Measurements from ENCODE around the gene EXT2.

DNA sequence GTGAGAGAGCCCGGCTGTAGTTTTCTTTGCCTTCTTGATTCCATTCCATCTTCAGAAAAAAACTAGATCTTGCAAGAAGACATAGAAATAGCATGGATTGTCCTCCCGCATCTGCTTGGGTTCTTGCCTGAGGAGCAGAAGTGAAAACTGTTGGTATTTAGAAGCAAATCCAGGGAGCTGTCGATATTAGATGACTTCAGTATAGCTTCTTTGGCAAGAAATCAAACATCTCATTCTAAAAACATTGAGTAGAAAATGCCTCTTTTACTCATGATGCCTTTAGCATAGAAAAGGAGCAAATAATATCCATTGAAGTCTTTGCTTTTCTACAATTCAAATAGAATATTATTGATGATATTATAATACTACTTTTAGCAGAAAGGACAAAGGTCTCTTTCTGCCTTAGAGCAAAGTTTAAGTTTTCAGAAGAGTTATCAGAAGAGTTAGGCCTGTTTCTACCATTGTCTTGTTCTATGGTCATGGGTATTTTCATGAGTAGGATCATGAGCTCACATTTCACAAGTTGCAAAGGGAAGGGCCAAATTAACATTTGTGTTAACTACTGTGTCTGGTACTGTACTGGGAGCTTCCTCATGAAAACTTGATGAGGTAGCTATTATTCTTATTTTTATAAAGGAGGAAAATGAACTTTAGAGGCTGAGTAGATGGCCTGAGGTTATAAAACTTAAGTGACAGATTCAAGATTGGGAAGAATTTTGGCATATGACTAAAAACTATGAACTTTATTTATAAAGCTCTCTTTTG is 49.7 kb downstream of the EXT2 start:
- TF ChIP-seq, protein P1, sequence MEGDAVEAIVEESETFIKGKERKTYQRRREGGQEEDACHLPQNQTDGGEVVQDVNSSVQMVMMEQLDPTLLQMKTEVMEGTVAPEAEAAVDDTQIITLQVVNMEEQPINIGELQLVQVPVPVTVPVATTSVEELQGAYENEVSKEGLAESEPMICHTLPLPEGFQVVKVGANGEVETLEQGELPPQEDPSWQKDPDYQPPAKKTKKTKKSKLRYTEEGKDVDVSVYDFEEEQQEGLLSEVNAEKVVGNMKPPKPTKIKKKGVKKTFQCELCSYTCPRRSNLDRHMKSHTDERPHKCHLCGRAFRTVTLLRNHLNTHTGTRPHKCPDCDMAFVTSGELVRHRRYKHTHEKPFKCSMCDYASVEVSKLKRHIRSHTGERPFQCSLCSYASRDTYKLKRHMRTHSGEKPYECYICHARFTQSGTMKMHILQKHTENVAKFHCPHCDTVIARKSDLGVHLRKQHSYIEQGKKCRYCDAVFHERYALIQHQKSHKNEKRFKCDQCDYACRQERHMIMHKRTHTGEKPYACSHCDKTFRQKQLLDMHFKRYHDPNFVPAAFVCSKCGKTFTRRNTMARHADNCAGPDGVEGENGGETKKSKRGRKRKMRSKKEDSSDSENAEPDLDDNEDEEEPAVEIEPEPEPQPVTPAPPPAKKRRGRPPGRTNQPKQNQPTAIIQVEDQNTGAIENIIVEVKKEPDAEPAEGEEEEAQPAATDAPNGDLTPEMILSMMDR (conservative IDR thresholded peaks at IDR 0.05; ENCODE audit: low read length), result no peak
- no peak for TF ChIP-seq EZH2phosphoT487 (IDR thresholded peaks at IDR 0.05; ENCODE audit: borderline replicate concordance)

Data from Loucy (cell line).